Neuronal stem cell (in vitro differentiated cells): ENCODE measurements around the gene YBX1.
"Not testable (repeated sequence)": the region's sequence is repeated elsewhere in the genome, so short reads cannot be mapped to it uniquely, and the experiment has no call there.

Experiments
- DNase-seq: peaks from one replicate; pipeline ENCODE4 v3.0.0-alpha.2; 2013; ENCODE audit warnings: low spot score
- H2AFZ ChIP-seq: one replicate; pipeline ENCODE4 v1.6.1; 2013; ENCODE audit warnings: mild to moderate bottlenecking, low read length, inconsistent platforms
- H2AK5ac ChIP-seq: 2 replicates; pipeline ENCODE4 v1.6.1; 2013; ENCODE audit warnings: low read depth, mild to moderate bottlenecking, inconsistent platforms, low read length, moderate library complexity, mixed read lengths
- H2BK120ac ChIP-seq: 2 replicates; pipeline ENCODE4 v1.6.1; 2013; ENCODE audit warnings: low read depth, mild to moderate bottlenecking, inconsistent platforms, low read length, moderate library complexity, mixed read lengths
- H2BK12ac ChIP-seq: one replicate; pipeline ENCODE4 v1.6.1; 2013; ENCODE audit warnings: low read length, inconsistent platforms
- H2BK15ac ChIP-seq: 2 replicates; pipeline ENCODE4 v1.6.1; 2013; ENCODE audit warnings: mild to moderate bottlenecking, low read length, inconsistent platforms, mixed read lengths
- H2BK5ac ChIP-seq: one replicate; pipeline ENCODE4 v1.6.1; 2013; ENCODE audit warnings: inconsistent platforms, mild to moderate bottlenecking, low read length, moderate library complexity
- H3K14ac ChIP-seq: one replicate; pipeline ENCODE4 v1.6.1; 2013; ENCODE audit warnings: low read length, inconsistent platforms
- H3K18ac ChIP-seq: 2 replicates; pipeline ENCODE4 v1.6.1; 2013; ENCODE audit warnings: low read length, inconsistent platforms
- H3K23ac ChIP-seq: 2 replicates; pipeline ENCODE4 v1.6.1; 2013; ENCODE audit warnings: low read depth, mild to moderate bottlenecking, mixed read lengths, low read length, inconsistent platforms; ENCODE audit not compliant: poor library complexity
- H3K27ac ChIP-seq: replicated peaks from 3 replicates; pipeline ENCODE4 v1.5.1; 2013; ENCODE audit warnings: low read length, inconsistent platforms
- H3K27me3 ChIP-seq, 3 experiments: 2 replicates each; pipeline ENCODE4 v1.6.1; 2013; ENCODE audit warnings: low read length in 3 of 3, mild to moderate bottlenecking in 2 of 3, inconsistent platforms in 1 of 3, low read depth in 1 of 3, mixed read lengths in 1 of 3, moderate library complexity in 1 of 3; ENCODE audit not compliant: control insufficient read depth in 3 of 3, insufficient read depth in 3 of 3
- H3K36me3 ChIP-seq, 2 donors: replicated peaks in 1 of 2; 2 replicates each; pipeline ENCODE4 v1.6.1; 2013; ENCODE audit warnings: low read length in 2 of 2; ENCODE audit not compliant: control insufficient read depth in 2 of 2, insufficient read depth in 2 of 2
- H3K4ac ChIP-seq: 2 replicates; pipeline ENCODE4 v1.6.1; 2013; ENCODE audit warnings: inconsistent platforms, mild to moderate bottlenecking, low read length, moderate library complexity
- H3K4me1 ChIP-seq, 2 donors: 1 replicate in 1 of 2; 2 replicates in 1 of 2; pipeline ENCODE4 v1.6.1; 2013; ENCODE audit warnings: low read length in 2 of 2, low read depth in 1 of 2; ENCODE audit not compliant: control insufficient read depth in 2 of 2, insufficient read depth in 1 of 2
- H3K4me2 ChIP-seq: one replicate; pipeline ENCODE4 v1.6.1; 2013; ENCODE audit warnings: mild to moderate bottlenecking, low read length, inconsistent platforms; ENCODE audit not compliant: insufficient read depth, poor library complexity, severe bottlenecking
- H3K4me3 ChIP-seq, 2 donors: 2 replicates each; pipeline ENCODE4 v1.5.1; 2013; ENCODE audit warnings: low read length in 2 of 2, mild to moderate bottlenecking in 2 of 2, inconsistent platforms in 1 of 2, moderate library complexity in 1 of 2
- H3K79me1 ChIP-seq: one replicate; pipeline ENCODE4 v1.6.1; 2013; ENCODE audit warnings: low read depth, mild to moderate bottlenecking, inconsistent platforms, low read length, moderate library complexity
- H3K9ac ChIP-seq: one replicate; pipeline ENCODE4 v1.6.1; 2013; ENCODE audit warnings: mild to moderate bottlenecking, low read depth, low read length, inconsistent platforms; ENCODE audit not compliant: poor library complexity
- H3K9me3 ChIP-seq, 2 donors: replicated peaks in 1 of 2; 2 replicates each; pipeline versions ENCODE3 to v1.6.1; 2013; ENCODE audit warnings: low read length in 2 of 2, mild to moderate bottlenecking in 2 of 2, inconsistent platforms in 1 of 2, low read depth in 1 of 2, mixed read lengths in 1 of 2, moderate library complexity in 1 of 2; ENCODE audit not compliant: control insufficient read depth in 2 of 2, insufficient read depth in 1 of 2
- H4K8ac ChIP-seq: one replicate; pipeline ENCODE4 v1.6.1; 2013; ENCODE audit warnings: low read depth, mild to moderate bottlenecking, inconsistent platforms, low read length, moderate library complexity
- H4K91ac ChIP-seq: one replicate; pipeline ENCODE4 v1.6.1; 2013; ENCODE audit warnings: low read length, low read depth, mild to moderate bottlenecking, inconsistent platforms; ENCODE audit not compliant: poor library complexity
- WGBS, 2 donors: extraction: QIAGEN DNeasy Blood & Tissue Kit; methylation state at CpG; one replicate each; pipeline ENCODE4 v1.1.7; 2013; ENCODE audit warnings: missing lambda C conversion rate in 2 of 2, mixed read lengths in 1 of 2; ENCODE audit not compliant: insufficient read length in 2 of 2, insufficient replicate concordance in 1 of 2; ENCODE audit errors: extremely low coverage in 2 of 2; 5-methylcytosine and 5-hydroxymethylcytosine counted together

YBX1 gene

DNA sequence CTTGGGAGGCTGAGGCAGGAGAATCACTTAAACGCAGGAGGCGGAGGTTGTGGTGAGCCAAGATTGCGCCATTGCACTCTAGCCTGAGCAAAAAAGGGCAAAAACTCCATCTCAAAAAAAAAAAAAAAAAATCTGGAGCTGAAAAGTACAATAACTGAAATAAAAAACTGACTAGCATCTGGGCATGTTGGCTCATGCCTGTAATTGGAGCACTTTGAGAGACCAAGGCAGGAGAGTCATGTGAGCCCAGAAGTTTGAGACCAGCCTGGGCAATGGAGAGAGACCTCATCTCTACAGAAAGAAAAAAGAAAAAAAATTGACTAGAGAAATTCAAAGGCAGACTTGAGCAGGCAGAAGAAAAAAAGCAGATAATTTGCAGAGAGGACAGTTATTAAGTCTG is 39.7 kb downstream of the YBX1 start:
- no peak overlapping the region for H2BK5ac ChIP-seq
- H3K36me3 ChIP-seq, result peaks cover 6 to 9% of the 10 kb centered on the region in 2 donors
- H3K79me1 ChIP-seq, result no peaks in the 10 kb centered on the region
- H2BK120ac ChIP-seq, result no peak overlapping the region
- H3K27me3 ChIP-seq, result no peaks in the 10 kb centered on the region
- H2BK15ac ChIP-seq, result no peak overlapping the region
- H3K14ac ChIP-seq, result no peak overlapping the region
- H3K4me3 ChIP-seq, result no peak overlapping the region
- no peak overlapping the region for H3K9ac ChIP-seq
- no peak overlapping the region for H3K4ac ChIP-seq
- H3K9me3 ChIP-seq, result peaks cover 0 to 2% of the 10 kb centered on the region in 2 donors
- whole genome bisulfite sequencing, 2 donors, result no CpG with 5 or more reads among the region's 3 CpGs
- no peak overlapping the region for H4K91ac ChIP-seq
- no peak for DNase-seq
- no peak overlapping the region for H4K8ac ChIP-seq
- H3K23ac ChIP-seq, result no peak overlapping the region
- no peak overlapping the region for H3K27ac ChIP-seq
- no peak overlapping the region for H3K4me2 ChIP-seq
- no peak overlapping the region for H2BK12ac ChIP-seq
- no peak overlapping the region for H2AK5ac ChIP-seq
- no peak overlapping the region for H3K18ac ChIP-seq
- H3K4me1 ChIP-seq, result no peaks in the 10 kb centered on the region
- no peak overlapping the region for H2AFZ ChIP-seq

DNA sequence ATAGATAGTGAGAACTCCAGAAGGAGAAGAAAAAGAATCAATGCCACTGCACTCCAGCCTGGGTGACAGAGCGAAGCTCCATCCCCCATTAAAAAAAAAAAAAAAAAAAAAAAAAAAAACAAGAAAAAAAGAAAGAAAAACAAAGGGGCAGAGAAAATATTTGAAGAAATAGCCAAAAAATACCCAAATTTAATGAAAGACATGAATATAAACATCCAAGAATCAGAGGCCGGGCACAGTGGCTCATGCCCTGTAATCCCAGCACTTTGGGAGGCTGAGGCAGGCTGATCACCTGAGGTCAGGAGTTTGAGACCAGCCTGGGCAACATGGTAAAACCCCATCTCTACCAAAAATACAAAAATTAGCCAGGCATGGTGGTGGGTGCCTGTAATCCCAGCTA is 40.2 kb downstream of the YBX1 start:
- H2AK5ac ChIP-seq, H3K9me3 ChIP-seq, H3K4me1 ChIP-seq, H3K27ac ChIP-seq, H2BK12ac ChIP-seq, H2BK5ac ChIP-seq, DNase-seq, H3K4me2 ChIP-seq, H4K8ac ChIP-seq, H3K79me1 ChIP-seq, H2BK120ac ChIP-seq, H2AFZ ChIP-seq, H3K36me3 ChIP-seq, H3K9ac ChIP-seq, H3K18ac ChIP-seq, H3K4me3 ChIP-seq, H3K23ac ChIP-seq, H3K4ac ChIP-seq, H3K14ac ChIP-seq, H4K91ac ChIP-seq, H3K27me3 ChIP-seq, H2BK15ac ChIP-seq: not testable (repeated sequence)
- WGBS, 2 donors, result no CpG with 5 or more reads among the region's 2 CpGs

DNA sequence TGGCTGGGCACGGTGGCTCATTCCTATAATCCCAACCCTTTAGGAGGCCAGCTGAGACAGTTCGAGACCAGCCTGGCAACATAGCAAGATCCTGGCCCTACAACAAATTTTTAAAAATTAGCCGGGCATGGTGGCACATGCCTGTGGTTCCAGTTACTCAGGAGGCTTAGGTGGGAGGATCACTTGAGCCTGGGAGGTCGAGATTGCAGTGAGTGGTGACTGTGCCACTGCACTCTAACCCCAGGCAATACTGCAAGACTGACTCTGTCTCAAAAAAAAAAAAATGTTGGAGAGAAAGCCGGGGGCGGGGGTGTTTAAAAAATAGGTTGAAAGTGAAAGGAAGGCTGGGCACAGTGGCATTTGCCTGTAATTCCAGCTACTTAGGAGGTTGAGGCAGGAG is 41.3 kb downstream of the YBX1 start:
- Histone ChIP-seq H3K27ac (no peak overlapping the region), H2BK120ac (no peak overlapping the region), H2AFZ (no peak overlapping the region), H3K14ac (no peak overlapping the region), H4K8ac (no peak overlapping the region), H2BK5ac (no peak overlapping the region), H3K9ac (no peak overlapping the region), H3K27me3 (no peaks in the 10 kb centered on the region), H2BK15ac (no peak overlapping the region), H3K36me3 (peaks cover 0 to 5% of the 10 kb centered on the region in 2 donors), H4K91ac (no peak overlapping the region), H3K9me3 (peaks cover 0 to 2% of the 10 kb centered on the region in 2 donors), H3K4me1 (no peaks in the 10 kb centered on the region), H3K23ac (no peak overlapping the region), H3K79me1 (no peaks in the 10 kb centered on the region), H3K18ac (no peak overlapping the region), H3K4ac (no peak overlapping the region), H2AK5ac (no peak overlapping the region), H3K4me2 (no peak overlapping the region), H2BK12ac (no peak overlapping the region), H3K4me3 (no peak overlapping the region)
- DNase-seq, result no peak
- WGBS, 2 donors, result 100% methylated on average over 2 of the region's 6 CpGs; no CpG with 5 or more reads in 1 of the 2 donors

DNA sequence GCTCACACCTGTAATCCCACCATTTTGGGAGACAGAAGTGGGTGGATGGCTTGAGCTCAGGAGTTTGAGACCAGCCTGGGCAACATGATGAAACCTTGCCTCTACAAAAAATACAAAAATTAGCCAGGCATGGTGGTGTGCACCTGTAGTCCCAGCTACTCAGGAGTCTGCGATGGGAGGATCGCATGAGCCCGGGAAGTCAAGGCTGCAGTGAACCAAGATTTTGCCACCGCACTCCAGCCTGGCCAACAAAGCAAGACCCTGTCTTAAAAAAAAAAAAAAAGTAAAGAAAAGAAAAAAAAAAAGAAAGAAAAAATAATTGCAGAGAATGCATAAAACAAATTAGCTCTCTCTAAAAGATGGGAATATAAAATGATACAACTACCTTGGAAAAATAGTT is 43.6 kb downstream of the YBX1 start:
- not testable (repeated sequence) for H3K36me3 ChIP-seq, H3K14ac ChIP-seq, H2BK120ac ChIP-seq, H2BK5ac ChIP-seq, H3K79me1 ChIP-seq, H2AK5ac ChIP-seq, H3K4ac ChIP-seq, H2BK12ac ChIP-seq, H3K4me3 ChIP-seq, H3K4me1 ChIP-seq, H4K8ac ChIP-seq, H3K27ac ChIP-seq, H4K91ac ChIP-seq, H2BK15ac ChIP-seq, H3K4me2 ChIP-seq, H3K23ac ChIP-seq, H3K18ac ChIP-seq, H3K9ac ChIP-seq, DNase-seq, H2AFZ ChIP-seq, H3K27me3 ChIP-seq, H3K9me3 ChIP-seq
- WGBS, 2 donors, result no CpG with 5 or more reads among the region's 4 CpGs
